GM19438 (cell line): Measurements from ENCODE around the gene AP5S1.
"Not testable (repeated sequence)": the region's sequence is repeated elsewhere in the genome, so short reads cannot be mapped to it uniquely, and the experiment has no call there.

Experiments used
- ATAC-seq: cut with Tn5 transposase; IDR thresholded peaks from one replicate; pipeline ENCODE4 v1.9.1; 2021; ENCODE audit warnings: low read depth; ENCODE audit not compliant: unreplicated experiment

The AP5S1 gene

GRCh38 chr20:3808544-3808943, 11.8 kb upstream of the AP5S1 start:
- no peak for ATAC-seq

DNA sequence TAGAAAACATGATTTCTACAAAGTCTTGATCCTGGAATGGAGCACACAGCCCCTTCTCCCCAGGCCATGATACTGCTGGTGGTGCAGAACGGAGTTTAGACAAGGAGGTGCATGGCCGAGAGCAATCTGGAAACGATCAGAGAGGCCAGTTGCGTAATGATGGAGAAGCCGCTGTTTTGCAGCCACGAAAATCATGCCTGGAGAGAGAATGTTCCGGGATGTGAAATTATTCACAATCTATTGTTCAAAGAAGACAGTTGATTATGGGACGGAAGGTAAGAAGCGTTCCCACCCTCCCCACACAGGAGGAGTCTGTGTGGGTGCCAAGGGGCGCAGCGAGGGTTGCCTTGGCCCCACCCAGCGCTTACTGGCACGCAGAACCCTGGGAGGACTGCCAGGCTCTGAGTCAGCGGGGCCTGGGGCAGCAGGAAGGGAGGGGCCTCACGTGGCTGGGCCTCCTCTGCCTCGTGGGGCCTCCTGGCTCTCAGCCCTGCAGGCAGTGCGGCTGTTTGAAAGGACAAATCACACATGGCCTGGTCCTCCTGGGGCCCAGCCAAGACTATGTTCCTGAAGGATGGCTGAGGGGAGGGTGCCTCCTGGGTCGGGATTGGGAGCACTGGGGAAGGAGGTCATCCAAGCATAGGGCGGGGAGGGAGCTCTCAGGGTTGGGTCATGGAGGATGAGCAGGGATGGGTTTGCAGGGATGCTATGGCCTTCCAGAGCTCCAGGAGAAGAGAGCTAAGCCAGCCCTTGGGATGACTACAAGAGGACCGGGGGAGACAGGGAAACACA, 8.7 kb upstream of the AP5S1 start:
- ATAC-seq, result no peak

DNA sequence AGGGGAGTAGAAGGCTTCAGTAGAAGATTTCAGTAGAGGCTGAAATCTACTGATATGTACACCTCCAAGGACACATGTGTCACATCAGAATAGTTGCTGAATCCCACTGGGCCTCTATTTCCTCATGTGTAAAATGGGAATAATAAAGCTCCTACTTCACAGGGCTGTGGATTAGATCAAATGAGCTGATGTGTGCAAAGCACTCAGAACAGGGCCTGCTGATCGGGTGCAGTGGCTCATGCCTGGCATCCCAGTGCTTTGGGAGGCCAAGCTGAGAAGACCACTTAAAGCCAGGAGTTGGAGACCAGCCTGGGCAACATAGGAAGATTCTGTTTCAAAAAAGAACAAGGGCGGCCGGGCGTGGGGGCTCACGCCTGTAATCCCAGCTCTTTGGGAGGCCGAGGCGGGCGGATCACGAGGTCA, 8.1 kb upstream of the AP5S1 start:
- no peak for ATAC-seq

GRCh38 chr20:3812975-3813847, 7.1 kb upstream of the AP5S1 start:
- no peak for ATAC-seq

GRCh38 chr20:3813848-3814581, 6.3 kb upstream of the AP5S1 start:
- ATAC-seq, result no peak

DNA sequence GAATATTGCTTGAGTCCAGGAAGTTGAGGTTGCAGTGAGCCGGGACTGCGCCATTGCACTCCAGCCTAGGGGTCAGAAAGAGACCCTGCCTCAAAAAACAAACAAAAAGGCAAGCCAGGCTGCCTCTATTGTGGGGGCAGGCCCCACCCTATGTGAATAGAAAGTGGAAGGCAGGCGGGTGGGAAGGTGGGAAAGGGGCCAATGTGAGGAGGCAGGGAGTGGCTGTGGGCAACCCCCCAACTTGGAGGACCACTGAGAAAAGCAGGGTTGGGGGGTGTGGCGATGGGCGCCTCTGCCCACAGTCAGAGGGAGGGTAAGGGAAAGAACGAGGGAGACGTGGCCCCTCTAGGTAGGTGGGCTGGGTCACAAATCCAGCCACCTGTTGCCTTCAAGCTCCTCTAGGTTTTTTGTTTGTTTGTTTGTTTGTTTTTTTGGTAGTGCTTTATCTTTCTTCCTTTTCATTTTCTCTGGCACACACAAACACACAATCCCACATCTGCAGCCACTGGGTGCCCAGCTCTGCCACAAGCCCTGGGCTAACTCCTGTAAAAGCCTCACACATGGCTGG, 5.3 kb upstream of the AP5S1 start:
- no peak for ATAC-seq

DNA sequence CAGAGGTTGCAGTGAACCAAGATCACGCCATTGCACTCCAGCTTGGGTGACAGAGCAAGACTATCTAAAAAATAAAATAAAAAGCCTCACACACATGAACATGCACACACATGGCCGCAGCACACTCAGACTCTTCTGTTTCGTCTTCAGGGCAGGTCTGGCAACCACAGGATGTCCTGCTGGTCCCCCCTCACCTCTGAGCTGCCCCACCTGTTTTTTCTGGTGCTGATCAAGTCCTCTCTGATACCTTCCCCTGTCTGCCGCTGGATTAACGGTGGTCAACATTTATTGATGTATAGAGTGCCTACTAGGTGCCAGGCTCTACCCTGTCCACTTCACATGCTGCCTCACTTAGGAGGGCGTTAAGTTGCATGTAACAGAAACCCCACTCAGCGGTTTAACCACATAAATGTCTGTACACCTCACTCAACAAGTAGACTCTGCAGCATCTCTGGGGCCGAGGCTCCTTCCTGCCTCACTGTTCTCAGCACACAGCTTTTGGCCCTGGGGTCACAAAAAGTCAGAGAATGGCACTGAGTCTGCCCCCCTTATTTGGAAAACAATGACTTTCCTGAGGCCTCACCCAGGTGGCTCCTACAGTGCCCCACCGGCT, 4.5 kb upstream of the AP5S1 start:
- no peak for ATAC-seq

DNA sequence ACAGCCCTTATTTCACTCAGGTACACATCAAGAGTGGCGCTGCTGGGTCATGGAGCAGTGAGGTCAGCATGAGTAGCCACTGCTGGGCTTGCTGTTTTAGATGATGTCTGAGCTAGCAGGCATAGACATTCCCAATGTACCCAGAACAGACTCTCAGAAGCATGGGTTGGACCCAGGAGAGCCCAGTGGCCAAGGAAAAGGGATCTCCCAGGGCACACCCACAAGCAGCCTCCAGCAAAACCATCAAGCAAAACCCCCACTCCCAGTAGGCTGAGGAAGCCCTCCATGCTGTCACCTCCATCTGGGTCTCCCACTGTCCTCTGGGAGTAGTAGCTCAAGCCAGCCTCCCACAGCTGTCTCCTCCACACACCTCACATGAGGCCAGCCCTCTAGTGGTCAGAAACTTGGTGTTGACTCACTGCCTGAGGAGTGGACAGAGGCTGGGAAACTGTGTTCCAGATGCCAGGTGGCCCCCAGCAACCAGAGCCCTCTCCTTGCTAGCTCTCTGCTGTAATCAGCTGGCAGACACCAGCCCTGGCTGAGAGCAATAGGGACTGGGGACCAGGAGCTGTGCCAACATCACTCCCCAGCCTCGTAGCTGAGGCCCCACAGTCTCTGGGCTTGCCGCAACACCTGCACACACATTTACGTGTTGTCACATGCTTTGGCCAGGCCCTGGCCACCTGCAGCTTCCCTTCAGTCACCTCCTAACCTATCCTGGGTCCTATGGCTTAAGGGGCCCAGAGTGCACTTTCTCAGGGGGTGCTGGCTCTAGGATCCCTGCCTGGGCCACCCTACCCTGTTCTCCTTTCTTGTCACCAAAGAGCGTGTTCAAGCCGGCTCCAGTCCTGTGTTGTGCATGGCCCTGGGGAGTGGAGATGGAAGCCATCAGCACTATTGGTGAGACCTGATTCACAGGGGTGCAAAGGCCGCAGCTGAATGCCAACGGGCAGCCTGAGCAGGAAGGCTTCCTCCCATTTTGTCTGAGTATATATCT, 1.9 kb upstream of the AP5S1 start:
- no peak for ATAC-seq

DNA sequence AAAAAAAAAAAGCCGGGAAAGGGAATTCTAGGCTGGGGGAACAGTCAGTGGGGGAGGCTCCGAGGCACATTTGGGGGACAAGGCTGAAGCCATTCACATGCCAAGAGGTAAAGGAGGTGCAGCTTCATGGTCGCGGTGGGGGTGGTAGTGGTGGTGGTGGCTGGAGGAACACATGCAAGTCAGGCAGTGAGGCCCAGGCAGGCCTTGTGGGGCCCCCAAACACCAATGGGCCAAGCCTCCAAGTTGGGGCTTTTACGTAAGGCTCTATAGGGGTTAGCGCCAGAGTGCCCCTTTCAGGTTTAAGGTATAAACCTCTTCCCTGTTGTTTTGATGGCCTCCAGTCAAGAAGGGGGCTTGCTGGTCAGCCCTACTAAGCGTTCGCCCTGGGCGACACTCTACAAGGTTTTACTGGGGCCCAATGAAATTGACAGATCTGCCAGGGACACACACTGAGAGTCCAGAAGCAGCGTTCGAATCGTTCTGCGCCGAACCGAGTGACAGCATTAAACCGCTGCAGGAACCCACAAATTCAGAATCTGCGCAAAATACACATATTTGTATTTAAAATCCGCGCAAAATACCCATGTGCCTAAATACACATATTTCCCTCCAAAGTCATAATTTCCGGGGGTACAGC, 818 bp upstream of the AP5S1 start:
- no peak for ATAC-seq

GRCh38 chr20:3820901-3821727, 767 bp downstream of the AP5S1 start:
- ATAC-seq, result no peak

GRCh38 chr20:3821996-3822395, 1.6 kb downstream of the AP5S1 start:
- no peak for ATAC-seq

GRCh38 chr20:3823881-3824280, 3.5 kb downstream of the AP5S1 start:
- ATAC-seq, result no peak

DNA sequence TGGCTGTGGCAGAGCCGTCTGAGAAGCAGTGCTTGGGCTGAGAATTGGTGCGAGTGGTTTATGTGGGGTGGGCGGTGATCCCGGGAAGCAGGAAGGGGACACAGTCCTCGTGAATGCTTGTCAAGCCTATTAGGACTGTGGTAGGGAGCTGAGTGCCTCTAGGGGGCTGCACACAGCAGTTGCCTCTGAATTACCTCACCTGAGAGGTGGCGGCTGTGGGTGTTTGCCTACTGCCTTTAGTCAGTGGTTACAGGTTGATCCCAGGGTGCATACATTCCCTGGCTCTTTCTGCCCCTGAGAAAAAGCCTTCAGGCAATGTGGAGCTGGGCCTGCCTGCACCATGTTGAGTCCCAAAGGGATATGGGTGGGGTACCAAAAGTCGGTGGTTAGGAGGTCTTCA, 5.2 kb downstream of the AP5S1 start:
- no peak for ATAC-seq

- ATAC-seq, result no peak
These were observed 6.1 kb downstream of the AP5S1 start for GRCh38 chr20:3826420-3826819.

DNA sequence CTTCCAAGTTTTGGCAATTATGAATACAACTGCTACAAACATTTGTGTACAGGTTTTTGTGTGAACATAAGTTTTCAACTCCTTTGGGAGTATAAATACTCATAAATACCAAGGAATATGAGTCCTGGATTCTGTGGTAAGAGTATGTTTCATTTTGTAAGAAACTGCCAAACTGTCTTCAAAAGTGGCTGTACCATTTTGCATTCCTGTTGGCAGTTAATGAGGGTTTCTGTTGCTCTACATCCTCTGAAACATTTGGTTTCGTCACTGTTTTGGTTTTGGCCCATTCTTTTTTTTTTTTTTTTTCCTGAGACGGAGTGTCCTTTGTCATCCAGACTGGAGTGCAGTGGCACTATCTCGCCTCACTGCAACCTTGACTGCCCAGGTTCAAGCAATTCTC, 8.5 kb downstream of the AP5S1 start:
- no peak for ATAC-seq

DNA sequence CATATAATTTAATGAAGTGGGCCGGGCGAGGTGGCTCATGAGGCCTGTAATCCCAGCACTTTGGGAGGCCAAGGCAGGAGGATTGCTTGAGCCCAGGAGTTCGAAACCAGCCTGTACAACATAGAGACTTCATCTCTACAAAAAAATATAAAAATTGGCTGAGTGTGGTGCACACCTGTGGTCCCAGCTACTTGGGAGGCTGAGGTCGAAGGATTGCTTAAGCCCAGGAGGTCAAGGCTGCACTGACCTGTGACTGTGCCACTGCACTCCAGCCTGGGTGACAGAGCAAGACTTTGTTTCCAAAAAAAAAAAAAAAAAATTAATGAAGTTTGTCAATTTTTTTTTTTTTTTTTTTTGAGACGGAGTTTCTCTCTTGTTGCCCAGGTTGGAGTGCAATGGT, 9.5 kb downstream of the AP5S1 start:
- not testable (repeated sequence) for ATAC-seq

GRCh38 chr20:3836132-3836531, 15.8 kb downstream of the AP5S1 start:
- no peak for ATAC-seq

GRCh38 chr20:3839328-3839727, 19.0 kb downstream of the AP5S1 start:
- ATAC-seq, result no peak
